DND-41 (cell line): ENCODE measurements around the gene C1R.

ENCODE experiments used
- ATAC-seq: fragments of 200-7000 bp; cut with Tn5 transposase; 3 replicates; pipeline ENCODE4 v1.9.1; 2021; ENCODE audit warnings: low read depth; ENCODE audit not compliant: insufficient read depth
- DNase-seq: peaks from one replicate; pipeline ENCODE4 v3.0.0-alpha.2; 2020
- H2AFZ ChIP-seq: 2 replicates; pipeline ENCODE4 v1.6.0; 2012; ENCODE audit warnings: low read depth, low read length
- H3K27ac ChIP-seq: 2 replicates; pipeline ENCODE4 v1.5.1; 2012; ENCODE audit warnings: low read length, inconsistent platforms
- H3K27me3 ChIP-seq: fragments of 200-600 bp; sonication (generic); 2 replicates; pipeline ENCODE4 v1.6.0; 2012; ENCODE audit warnings: low read length, mild to moderate bottlenecking, inconsistent platforms; ENCODE audit not compliant: insufficient read depth, poor library complexity
- H3K36me3 ChIP-seq: 2 replicates; pipeline ENCODE4 v1.5.1; 2012; ENCODE audit warnings: low read length, inconsistent platforms; ENCODE audit not compliant: insufficient read depth
- H3K4me1 ChIP-seq: 2 replicates; pipeline ENCODE4 v1.5.1; 2012; ENCODE audit warnings: mild to moderate bottlenecking, low read length; ENCODE audit not compliant: insufficient read depth
- H3K4me2 ChIP-seq: 2 replicates; pipeline ENCODE4 v1.6.0; 2012; ENCODE audit warnings: mild to moderate bottlenecking, moderate library complexity, low read length, inconsistent platforms; ENCODE audit not compliant: insufficient read depth
- H3K4me3 ChIP-seq, 2 experiments: fragments of 200-600 bp in 1 of 2; shearing (Covaris generic) in 1 of 2; 2 replicates each; pipeline ENCODE4 v1.5.1; 2012 to 2016; ENCODE audit warnings: inconsistent platforms in 2 of 2, low read length in 2 of 2, mild to moderate bottlenecking in 2 of 2, low read depth in 1 of 2, moderate library complexity in 1 of 2
- H3K79me2 ChIP-seq: 2 replicates; pipeline ENCODE4 v1.6.0; 2012; ENCODE audit warnings: low read length, inconsistent platforms; ENCODE audit not compliant: insufficient read depth
- H3K9ac ChIP-seq: 2 replicates; pipeline ENCODE4 v1.6.0; 2012; ENCODE audit warnings: low read depth, mild to moderate bottlenecking, inconsistent platforms, low read length, moderate library complexity
- H3K9me3 ChIP-seq: 2 replicates; pipeline ENCODE4 v1.5.1; 2012; ENCODE audit warnings: low read length, moderate library complexity, mild to moderate bottlenecking, inconsistent platforms; ENCODE audit not compliant: insufficient read depth, severe bottlenecking
- H4K20me1 ChIP-seq: 2 replicates; pipeline ENCODE4 v1.6.0; 2012; ENCODE audit warnings: low read length; ENCODE audit not compliant: insufficient read depth
- EZH2 ChIP-seq: IDR thresholded peaks from 3 replicates; pipeline ENCODE4 v1.6.1; 2012; ENCODE audit warnings: borderline replicate concordance, low read depth, mild to moderate bottlenecking, moderate library complexity, low read length, inconsistent platforms; ENCODE audit not compliant: severe bottlenecking
- TF ChIP-seq, protein P1 (sequence below): IDR thresholded peaks from 2 replicates; pipeline ENCODE4 v1.5.1; 2012; ENCODE audit warnings: borderline replicate concordance, low read length, moderate library complexity, mild to moderate bottlenecking; ENCODE audit not compliant: poor library complexity, severe bottlenecking; ENCODE audit errors: extremely low read depth

Gene C1R

DNA sequence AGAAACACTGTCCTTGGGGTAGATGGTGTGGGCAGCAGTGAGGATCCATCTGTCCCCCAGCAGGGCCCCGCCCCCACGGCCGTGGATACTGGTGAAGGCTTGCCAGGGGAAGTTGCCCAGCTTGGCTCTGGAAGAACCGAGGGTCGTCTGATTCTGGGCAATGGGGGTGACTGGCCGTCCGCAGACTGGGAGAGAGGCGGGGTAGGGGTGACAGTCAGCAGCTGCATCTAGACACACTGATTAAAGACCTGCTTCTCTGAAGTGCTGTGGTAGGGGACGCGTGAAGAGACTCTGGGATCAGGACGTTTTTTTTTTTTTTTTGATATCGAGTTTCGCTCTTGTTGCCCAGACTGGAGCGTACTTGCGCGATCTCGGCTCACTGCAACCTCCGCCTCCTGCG, 4.7 kb upstream of the C1R start:
- Histone ChIP-seq H3K4me1 (peaks cover 8% of the 10 kb centered on the region), H3K27ac (no peak overlapping the region), H3K27me3 (no peaks in the 10 kb centered on the region), H3K4me3 (no peak overlapping the region), H3K9me3 (no peaks in the 10 kb centered on the region), H4K20me1 (no peaks in the 10 kb centered on the region), H3K9ac (no peak overlapping the region), H3K4me2 (no peak overlapping the region), H3K79me2 (no peaks in the 10 kb centered on the region), H2AFZ (no peak overlapping the region), H3K36me3 (peaks cover 7% of the 10 kb centered on the region)
- DNase-seq (no peak), ATAC-seq (no peak)
- no peak for TF ChIP-seq EZH2
- TF ChIP-seq, protein P1, sequence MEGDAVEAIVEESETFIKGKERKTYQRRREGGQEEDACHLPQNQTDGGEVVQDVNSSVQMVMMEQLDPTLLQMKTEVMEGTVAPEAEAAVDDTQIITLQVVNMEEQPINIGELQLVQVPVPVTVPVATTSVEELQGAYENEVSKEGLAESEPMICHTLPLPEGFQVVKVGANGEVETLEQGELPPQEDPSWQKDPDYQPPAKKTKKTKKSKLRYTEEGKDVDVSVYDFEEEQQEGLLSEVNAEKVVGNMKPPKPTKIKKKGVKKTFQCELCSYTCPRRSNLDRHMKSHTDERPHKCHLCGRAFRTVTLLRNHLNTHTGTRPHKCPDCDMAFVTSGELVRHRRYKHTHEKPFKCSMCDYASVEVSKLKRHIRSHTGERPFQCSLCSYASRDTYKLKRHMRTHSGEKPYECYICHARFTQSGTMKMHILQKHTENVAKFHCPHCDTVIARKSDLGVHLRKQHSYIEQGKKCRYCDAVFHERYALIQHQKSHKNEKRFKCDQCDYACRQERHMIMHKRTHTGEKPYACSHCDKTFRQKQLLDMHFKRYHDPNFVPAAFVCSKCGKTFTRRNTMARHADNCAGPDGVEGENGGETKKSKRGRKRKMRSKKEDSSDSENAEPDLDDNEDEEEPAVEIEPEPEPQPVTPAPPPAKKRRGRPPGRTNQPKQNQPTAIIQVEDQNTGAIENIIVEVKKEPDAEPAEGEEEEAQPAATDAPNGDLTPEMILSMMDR = no peak

- Histone ChIP-seq H3K36me3 (peaks cover 7% of the 10 kb centered on the region; the same call in 1 of the 2 replicates), H3K4me1 (peaks cover 14% of the 10 kb centered on the region), H3K4me3 (no peak overlapping the region), H3K27me3 (no peaks in the 10 kb centered on the region), H3K27ac (no peak overlapping the region), H3K9ac (no peak overlapping the region), H3K79me2 (no peaks in the 10 kb centered on the region), H2AFZ (no peak overlapping the region), H3K9me3 (no peaks in the 10 kb centered on the region), H3K4me2 (no peak overlapping the region), H4K20me1 (no peaks in the 10 kb centered on the region)
- DNase-seq (no peak), ATAC-seq (peak; percentile 25; the same call in 1 of the 3 replicates)
- TF ChIP-seq EZH2 = no peak
- TF ChIP-seq, protein P1 = no peak
Observed at GRCh38 chr12:7096006-7096932, 4.0 kb upstream of the C1R start.

DNA sequence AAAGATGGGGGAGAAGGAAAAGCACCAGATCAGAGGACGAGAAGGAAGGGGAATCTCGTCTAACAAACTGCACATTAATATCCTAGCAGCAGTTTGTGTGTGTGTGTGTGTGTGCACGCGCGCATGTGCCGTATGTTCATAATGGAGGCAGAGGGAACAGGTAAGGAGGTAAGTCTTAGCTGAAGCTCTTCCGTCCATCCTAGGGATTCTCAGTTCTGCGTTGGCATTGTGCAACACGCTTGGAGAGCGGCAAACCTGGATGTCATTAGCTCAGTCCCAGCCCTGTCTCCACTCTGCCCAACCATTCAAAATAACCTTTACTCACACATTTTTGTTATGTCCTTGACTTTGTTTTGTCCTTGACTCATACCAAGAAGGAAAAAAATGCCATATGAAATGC, 1.6 kb upstream of the C1R start:
- H3K27me3 ChIP-seq = no peaks in the 10 kb centered on the region
- ATAC-seq (no peak), DNase-seq (no peak)
- H2AFZ ChIP-seq = no peak overlapping the region
- TF ChIP-seq EZH2 = no peak
- TF ChIP-seq, protein P1 = no peak
- H3K4me1 ChIP-seq = peaks cover 14% of the 10 kb centered on the region
- no peaks in the 10 kb centered on the region for H3K9me3 ChIP-seq
- H3K9ac ChIP-seq = no peak overlapping the region
- H3K79me2 ChIP-seq = no peaks in the 10 kb centered on the region
- no peak overlapping the region for H3K27ac ChIP-seq
- H3K4me3 ChIP-seq = no peak overlapping the region
- no peak overlapping the region for H3K4me2 ChIP-seq
- no peaks in the 10 kb centered on the region for H3K36me3 ChIP-seq
- H4K20me1 ChIP-seq = no peaks in the 10 kb centered on the region
